Inferior parietal cortex (tissue), 1 donor: Measurements from ENCODE around the gene PTTG1IP.
"Not testable (repeated sequence)": the region's sequence is repeated elsewhere in the genome, so short reads cannot be mapped to it uniquely, and the experiment has no call there.

ENCODE experiments used
- DNase-seq: peaks from one replicate; pipeline ENCODE4 v3.0.0-alpha.2; 2016; ENCODE audit errors: extremely low spot score

The PTTG1IP gene

DNA sequence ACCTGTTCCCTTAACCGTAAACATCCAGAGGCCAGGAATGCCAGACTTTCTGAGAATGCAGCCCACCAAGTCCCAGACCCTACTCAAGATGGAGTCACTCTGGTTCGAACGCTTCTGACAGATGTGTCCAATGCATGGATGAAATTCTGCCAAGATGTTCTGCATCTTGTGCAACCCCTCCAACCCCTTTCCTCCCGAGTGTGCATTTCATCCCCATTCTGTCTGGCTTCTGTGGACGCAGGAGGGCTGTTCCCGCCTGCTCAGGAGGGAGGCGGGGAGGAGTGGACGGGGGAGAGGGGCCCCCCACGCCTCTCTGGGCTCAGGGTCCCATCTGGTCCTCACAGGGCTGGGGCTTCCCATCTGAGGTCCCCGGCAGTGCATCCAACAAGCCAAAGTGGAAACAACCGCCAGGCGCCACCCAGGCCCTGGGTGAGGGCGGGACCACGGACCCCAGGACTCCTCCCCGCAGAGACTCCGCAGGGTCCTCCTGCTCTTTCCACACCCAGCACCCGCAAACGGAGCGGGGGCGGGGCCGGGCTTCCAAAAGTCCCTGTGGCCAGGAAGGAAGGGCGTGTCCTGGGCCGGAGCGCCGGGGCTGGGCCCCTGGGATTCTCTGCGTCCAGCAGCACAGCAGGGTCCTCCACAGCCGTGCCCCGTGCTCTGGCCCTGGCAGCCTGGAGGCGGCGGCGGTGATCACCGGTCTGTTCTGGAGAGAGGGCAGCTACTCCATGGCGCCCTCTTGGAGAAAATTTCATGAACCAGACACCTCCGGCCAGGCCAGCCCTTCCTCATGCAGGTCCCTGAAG, 27.9 kb downstream of the PTTG1IP start:
- DNase-seq: peak; percentile 16

DNA sequence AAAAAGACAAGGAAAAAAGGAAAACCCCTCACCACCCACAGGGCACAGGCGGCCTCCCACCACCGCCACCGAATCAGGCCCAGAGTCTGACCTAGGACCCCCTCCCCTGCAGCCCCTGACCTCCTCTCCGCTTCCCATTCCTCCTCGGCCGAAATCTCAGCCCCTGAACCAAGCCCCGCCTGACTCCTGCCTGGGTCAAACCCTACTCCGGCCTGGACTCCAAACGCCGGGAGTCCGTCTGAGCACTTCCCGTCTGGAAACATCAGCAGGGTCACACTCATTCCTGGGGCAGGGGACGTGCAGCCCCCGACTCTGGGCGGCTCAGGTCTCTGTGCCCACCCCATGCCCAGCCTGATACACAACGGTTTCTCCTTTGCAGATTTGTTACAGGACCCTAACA, 29.2 kb downstream of the PTTG1IP start:
- DNase-seq: no peak

DNA sequence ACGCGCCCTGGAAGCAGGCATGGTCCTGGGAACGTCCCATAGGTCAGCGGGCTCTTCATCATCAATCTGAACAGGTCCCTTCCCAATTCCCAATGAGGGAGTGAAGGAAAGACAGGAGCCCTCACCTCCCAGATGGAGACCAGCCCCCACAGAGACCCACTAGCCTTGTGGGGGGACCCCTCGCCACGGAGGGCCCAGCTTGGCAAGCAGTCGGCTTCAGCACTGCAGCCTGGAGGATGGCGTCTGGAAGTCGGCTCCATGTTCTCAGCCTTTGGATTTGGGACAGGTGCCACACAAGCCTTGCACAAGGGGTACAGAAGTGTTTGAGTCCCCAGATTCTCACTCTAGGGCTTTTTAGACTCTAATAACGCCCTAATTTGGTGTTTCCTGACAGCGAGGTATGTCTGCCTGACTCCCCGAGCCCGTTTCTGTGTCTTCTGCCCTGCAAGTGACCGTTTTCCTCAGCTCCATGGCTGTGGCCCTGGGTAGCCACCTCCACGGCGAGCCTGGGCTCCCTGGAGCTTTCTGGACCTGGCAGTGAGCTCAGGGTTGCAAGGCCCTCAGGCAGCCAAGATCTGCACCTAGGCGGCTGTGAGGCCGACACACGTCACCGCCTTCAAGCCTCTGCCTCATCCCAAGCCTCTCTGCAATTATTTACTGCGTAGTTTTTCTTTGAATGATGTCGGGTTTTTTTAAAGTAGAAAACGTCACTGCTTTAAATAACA, 30.6 kb downstream of the PTTG1IP start:
- no peak for DNase-seq

DNA sequence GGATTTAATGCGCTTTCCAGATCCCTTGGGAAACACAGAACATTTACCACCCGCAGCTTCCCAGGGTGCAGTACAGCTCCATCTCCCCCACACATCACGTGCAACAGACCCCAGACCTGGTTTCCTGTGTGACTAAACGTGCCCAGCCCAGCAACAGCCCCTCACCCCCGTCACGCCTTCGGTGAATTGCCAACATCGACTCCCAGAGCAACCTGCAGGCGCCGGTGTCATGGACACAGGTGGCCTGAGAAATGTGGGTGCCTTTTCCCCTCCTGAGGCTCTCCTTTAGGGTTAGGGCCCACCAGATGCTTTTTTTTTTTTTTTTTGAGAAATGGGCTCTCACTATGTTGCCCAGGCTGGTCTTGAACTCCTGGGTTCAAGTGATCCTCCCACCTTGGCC, 31.4 kb downstream of the PTTG1IP start:
- DNase-seq: no peak

DNA sequence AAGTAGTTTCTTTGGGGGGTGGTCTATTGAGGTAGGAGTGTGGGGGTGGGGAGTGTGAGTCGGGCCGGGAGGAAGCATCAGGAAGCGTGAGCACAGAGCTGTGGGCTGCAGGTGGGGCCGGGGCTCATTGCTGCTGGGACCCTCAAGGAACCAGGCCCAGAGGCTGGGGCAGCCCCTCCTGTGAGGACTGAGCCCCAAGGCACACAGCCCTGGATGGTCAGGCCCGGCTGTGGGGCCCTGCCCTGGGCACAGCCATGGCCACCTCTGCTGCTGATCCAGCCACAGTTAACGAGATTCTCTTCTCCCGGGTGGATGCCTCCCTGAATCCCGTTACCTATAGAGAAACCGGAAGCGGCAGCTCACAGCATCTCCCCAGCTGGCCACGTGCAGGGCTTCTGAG, 32.7 kb downstream of the PTTG1IP start:
- DNase-seq: no peak

DNA sequence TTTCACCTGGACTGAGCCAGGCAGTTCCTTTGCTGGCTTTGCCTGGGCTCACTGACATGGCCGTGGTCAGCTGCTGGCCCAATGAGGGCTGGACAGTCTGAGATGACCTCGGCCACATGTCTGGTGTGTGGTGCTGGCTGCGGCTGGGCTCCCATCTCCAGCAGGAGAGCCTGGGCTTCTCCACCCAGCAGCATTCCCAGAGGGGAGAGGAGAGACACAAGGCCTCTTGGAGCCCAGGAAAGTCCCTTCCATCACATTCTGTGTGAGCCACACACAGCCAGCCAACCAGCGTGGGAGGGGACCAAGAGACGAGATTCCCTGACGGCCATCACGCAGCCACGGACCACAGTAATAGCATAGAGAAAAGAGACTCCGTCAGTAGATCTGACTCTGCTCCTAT, 34.5 kb downstream of the PTTG1IP start:
- no peak for DNase-seq

DNA sequence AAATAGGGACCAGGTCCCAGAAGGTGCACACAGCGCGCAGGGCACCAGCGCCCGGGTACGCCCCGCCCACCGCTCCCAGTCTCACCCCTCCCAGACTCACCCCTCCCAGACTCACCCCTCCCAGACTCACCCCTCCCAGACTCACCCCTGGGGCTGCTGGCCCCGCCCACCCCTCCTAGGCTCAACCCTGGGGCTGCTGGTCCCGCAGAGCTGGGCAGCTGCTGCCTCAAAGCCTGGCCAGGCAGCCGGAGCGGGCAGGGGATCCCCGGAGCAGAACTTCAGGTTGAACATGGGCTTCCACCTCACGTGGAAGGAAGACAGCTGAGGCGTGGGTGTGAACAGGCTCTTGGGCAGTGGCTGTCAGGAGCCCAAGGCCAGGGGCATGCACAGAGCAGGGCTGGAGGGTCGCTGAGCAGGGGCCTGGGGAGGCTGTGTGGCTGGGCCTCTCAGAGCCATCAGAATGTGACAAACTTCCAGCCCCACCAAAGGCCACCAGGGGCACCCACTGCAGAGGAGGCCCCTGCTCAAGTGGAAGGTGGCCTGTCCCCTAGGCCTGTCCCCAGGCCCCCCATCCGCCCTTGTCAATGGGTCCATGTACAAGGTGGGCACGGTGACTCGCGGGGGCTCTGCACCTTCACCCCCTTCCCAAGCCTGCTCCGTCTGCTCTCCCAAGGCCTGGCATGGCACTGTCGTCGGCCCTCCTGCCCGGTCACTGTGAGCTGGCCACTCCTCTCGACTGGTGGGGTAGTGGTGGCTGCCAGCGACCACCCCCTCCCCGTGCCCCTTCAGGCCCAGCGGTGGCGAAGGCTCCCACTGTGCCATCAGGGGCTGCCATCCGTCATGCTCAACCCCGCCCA, 35.2 kb downstream of the PTTG1IP start:
- DNase-seq: no peak

DNA sequence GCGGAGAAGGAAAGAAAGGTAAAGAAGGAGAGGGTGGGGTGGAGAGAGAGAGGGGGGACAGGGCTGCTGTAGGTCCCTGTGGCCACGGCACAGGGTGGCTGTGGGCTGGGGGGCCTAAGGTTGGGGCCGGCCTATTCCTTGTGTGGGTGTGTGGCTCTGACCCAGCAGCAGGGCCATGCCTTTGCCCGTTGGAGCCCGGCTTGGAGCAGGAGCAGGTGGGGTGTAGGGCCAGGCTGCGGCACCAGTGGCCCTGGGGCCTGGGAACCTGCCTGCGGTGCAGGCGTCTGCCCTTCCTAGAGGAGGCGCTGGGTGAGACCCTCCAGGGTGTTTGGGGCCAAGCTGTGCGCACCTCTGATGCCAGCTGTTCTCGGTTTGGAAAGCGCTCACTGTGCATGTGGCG, 36.0 kb downstream of the PTTG1IP start:
- no peak for DNase-seq

DNA sequence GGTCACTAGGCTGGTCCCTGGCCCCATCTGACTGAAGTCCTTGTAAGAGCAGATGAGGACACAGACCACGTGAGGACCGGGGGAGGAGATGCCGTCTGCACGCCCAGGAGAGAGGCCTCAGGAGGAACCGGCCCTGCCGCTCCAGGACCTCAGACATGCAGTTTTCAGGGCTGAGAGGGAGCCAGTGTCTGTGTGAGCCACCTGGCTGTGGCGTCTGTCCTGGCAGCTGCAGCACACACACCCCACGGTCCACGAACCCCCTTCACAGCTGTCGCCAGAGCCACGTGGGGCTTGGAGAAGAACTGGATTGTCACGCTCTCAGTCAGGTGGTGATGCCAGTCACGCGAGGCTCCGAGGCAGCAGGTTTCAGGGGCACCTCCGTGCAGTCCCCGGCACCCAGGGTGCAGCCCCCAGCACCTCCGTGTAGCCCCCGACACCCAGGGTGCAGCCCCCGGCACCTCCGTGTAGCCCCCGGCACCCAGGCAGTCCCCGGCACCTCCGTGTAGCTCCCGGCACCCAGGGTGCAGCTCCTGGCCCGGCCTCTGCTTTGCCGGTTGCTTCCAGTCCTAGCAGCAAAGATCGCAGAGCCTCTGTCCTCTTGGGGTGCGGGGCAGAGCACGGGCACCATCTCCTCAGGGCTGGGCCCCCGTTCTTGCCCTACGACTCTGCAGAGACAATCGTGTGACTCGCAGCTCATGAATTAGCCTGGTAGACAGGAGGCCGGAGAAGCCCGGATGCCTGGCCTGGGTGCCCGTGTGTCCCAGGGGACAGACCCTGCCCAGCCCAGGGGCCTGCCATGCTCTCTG, 36.6 kb downstream of the PTTG1IP start:
- DNase-seq: no peak

DNA sequence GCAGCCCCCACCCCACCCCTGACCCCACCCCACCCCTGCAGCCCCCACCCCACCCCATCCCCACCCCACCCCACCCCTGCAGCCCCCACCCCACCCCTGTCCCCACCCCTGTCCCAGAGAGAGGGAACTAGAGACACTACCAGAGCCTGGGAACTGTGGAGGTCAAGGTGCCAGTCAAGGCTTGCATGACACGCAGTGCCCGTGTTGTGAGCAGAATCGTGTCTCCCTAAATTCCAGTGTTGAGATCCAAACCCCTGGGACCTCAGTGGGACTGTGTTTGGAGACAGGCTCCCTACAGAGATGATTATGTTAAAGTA, 37.2 kb downstream of the PTTG1IP start:
- DNase-seq: no peak

DNA sequence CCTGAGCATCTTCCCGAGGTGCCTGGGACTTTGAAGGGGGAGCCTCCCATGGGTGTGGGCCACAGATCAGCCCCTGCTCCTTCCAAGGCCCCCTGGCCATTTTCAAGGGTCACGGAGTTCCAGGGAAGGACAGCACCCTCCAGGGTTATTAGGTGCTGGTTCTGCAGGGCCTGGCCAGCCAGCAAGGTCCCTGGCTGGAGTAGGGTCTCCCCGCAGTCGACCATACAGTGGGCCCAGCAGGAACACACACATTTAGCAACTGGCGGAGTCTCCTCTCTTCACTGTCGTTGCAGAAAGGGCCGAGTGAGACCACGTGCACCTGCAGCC, 37.9 kb downstream of the PTTG1IP start:
- no peak for DNase-seq

DNA sequence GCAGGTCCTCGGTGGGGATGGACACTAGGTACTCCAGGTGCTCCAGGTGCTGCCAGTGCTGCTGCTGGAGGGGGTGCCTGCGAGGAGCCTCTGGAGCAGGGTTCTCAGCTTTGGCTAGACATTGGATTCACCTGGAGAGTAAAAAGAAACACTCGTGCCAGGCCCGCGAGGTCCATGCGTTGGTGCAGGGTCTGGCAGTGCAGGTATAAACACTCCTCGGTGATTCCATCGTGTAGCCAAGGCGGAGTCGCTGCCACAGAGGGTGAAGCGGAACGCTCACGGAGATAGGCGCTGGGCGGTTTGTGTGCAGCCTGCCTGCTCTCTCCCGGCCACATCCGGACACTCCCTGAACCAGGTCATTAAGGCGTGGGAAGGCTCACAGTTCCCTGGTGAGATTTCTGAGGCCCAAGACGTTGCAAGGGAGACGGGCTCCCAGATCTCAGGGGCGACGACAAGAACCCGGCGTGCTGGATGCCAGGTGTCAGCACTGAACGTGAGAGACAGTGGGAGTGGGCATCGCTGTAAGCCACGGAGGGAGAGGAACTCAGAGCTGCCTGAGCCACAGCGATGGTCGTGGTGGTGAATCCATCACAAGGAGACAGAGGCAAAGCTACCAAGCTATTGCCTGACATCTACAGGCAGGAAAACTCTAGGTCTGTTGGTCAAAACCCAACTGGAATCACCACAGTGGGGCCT, 38.4 kb downstream of the PTTG1IP start:
- DNase-seq: no peak

DNA sequence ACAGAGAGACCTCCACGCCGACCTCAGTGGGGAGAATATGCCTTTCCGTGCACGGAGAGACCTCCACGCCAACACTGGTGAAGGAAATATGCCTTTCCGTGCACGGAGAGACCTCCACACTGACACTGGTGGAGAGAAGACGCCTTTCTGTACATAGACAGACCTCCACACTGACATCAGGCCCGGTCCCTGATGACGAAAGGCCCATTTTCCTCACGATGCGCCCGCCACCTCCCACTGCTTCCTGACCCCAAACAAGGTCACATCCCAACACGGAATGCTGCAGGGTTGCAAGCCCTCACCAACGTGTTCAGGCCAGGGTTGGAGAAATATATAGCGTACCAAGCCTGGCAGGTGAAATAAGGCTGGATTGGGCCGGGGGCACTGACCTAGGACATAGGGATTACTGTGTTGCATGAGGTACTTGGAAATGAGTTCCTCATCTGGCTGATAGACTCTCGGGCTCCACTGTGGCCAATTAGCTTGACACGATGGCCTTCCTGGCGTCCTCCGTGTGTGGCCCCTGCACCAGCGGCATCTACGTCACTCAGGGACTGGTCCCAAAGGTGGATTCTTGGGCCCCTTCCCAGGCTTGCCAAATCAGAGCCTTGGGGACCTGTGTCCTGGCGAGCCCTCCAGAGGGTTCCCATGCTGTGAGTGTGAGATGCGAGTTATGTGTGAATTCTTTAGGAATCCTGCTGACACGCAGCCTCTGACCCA, 39.1 kb downstream of the PTTG1IP start:
- no peak for DNase-seq

DNA sequence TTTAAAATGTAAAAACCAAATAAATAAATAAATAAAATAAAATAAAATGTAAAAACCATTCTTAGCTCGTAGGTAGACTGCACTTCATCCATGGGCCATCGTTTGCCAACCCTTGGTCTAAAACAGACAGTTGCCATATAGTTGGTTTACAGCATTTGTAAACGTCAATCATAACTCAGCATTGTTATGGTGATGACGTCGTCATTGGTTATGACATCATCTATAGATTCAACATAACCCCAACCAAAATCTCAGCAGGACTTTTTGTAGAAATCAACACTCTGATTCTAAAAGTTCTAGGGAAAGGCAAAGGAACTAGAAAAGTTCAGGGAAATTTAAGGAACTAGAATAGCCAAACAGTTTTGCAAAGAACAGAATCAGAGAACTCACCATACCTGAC, 39.8 kb downstream of the PTTG1IP start:
- no peak for DNase-seq

DNA sequence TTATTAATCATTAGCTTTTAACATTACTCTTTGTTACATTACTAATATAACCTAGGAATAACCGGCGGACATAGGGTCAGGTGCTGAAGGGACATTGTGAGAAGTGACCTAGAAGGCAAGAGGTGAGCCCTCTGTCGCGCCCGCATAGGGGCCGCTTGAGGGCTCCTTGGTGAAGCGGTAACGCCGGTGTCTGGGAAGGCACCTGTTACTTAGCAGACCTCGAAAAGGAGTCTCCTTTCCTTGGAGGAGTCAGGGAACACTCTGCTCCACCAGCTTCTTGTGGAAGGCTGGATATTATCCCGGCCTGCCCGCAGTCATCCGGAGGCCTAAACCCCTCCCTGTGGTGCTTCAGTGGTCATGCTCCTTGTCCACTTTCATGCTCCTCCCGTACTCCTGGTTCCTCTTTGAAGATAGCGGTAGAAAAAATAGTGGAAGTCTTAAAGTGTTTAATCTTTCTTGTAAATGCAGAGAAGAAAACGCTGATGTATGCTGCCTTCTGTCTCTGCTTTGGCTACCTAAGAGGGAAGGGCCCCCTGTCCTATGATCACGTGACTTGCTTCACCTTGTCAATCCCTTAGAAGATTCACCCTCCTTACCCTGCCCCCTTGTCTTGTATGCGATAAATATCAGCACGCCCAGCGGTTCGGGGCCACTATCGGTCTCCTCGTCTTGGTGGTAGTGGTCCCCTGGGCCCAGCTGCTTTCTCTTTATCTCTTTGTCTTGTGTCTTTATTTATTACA, 40.8 kb downstream of the PTTG1IP start:
- DNase-seq: not testable (repeated sequence)

DNA sequence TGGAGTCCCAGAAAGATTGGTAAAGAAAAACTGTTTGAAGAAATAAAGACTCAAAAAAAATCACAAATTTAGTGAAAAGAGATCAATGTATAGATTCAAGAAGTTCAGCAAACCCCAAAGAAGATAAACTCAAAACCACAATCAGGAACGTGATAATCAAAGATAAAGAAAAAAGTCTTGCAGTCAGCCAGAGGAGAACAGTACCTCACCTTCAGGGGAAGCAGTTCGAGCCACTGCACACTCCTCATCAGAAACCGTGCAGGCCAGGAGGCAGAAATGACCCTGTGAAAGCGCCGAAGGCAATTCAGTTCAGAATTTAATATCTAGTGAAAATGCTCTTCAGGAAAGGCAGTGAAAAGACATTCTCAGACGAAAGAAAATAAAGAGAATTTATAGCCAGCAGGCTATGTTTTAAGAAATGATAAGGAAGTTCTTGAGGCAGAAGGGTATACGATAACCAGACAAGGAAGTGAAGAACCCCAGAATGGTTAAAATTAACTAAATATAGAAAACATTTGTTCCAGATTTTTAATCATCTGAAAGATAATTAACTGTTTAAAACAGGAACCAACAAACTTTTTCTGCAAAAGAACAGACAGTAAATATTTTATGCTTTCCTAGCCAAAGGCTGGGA, 42.1 kb downstream of the PTTG1IP start:
- no peak for DNase-seq

DNA sequence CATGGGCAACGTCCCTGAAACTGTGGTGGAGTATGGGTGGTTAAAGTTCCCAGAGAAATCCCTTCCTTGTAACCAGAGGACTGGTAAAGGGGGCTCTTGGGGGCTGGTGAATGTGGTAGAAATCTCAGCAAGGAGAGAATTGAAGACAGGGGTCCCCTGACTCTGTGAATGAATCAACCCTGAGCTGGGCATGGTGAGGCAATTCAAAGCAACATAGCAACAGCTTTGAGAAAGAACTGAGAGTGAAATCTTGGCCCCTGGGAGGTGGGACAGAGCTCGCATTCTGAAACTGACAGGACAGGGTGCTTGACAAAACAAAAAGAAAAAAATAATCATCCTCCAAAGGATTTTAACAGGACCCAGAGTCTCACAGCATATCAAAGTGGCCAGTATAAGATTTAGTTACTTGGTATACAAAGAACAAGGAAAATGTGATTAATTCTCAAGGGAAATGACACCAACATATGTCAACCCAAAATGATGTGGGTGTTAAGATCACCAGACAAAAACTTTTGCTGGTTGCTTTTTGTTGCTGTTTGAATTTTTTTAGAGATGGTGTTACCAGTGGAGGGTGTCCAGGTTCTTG, 43.9 kb downstream of the PTTG1IP start:
- no peak for DNase-seq

DNA sequence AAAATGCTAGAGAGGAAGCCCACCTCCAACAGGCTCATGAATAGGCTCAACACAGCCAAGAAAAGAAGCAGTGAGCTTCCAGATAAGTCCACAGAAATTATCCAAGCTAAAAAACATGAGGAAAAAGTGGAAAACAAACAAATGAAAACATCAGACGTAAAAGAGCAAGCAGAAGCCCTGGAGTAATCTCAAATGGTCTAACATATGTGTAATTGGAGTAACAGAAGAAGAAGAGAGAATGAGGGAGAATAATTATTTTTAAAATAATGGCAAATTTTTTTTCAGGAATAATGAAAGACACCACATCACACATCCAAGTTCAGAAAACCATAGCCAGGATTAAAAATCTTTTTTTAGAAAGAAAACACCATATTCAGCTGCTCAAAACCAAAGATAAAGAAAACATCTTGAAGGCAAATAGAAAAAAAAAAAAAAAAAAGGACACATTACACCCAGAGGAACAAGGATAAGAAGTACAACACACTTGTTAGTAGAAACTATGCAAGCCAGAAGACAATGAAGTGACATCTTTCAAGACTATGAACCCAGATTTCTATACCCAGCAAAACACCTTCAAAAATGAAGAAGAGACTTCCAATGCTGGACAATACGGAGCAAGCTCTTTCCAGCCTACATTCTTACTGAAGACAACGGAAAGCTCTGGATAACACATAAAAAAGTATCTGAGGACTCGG, 45.0 kb downstream of the PTTG1IP start:
- no peak for DNase-seq
